ENCODE results near the gene RUVBL1.
"Not testable (repeated sequence)": the region's sequence is repeated elsewhere in the genome, so short reads cannot be mapped to it uniquely, and the experiment has no call there.

The RUVBL1 gene

DNA sequence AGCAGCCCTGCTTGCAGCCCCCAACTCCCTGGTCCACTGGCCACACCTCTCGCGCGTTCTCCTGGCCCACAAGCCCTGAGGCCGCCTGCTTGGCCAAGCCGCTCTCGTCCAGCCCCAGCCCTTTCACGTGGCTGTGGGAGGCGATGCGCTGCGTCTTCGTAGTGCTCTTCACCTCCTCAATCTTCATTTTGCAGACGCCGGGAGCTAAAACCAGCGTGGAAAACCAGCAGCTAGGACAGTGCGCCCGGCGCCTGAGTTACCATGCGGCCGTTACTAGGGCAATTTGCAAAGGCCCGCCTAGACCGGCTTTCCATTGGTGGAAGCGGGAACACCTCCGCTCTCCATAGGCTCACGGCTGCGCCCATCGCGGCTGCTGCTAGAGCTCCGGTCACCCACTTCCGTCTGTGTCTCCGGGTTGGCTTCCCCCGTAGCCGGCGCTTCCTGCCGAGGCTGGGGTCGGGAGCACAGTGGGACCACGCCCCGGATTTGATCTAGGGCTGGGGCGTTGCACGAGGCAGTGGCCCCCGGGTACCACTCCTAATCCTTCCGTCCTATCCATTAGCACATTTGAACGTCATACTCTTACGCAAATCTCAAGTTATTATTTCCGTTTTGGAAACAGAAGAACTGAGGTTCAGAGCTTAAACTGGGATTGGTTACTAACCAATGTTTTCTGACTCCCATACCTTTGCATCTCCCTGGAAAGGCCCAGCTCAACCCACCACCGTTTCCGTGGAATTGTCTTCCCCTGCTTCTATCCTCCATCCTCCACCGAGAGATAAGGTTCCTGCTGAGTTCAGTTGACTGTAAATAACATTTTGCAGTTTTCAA, at the start of gene RUVBL1:
Gene RUVBL1, minus strand, starts transcription at position 275 of the 831 bp plus-strand sequence. Its CDS starts 88 bp downstream, at position 187.
- peak; percentile 91 to 98 (median 94) for DNase-seq (ENCODE audit: low read depth in 3 of 3)

DNA sequence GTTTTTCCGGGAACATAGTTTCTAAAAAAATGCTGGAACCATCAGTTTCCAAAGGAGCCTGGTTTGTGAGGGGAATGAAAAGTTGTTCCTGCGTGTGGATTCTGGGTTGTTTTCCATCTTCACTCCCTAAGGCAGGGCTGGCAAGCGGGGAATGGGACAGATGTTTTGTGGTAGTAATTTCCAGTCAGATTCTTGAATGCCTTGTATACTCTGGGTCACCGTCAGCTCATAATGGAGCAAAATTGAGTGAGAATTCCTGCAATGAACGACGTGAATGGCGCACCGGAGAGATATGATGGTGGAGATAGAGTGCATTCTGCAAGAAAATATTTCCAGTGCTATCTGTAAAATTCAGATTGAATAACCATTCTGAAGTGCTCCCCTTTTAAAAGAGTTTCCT, 49.6 kb upstream of the RUVBL1 start:
- no peak for DNase-seq (ENCODE audit: low read depth in 3 of 3)

DNA sequence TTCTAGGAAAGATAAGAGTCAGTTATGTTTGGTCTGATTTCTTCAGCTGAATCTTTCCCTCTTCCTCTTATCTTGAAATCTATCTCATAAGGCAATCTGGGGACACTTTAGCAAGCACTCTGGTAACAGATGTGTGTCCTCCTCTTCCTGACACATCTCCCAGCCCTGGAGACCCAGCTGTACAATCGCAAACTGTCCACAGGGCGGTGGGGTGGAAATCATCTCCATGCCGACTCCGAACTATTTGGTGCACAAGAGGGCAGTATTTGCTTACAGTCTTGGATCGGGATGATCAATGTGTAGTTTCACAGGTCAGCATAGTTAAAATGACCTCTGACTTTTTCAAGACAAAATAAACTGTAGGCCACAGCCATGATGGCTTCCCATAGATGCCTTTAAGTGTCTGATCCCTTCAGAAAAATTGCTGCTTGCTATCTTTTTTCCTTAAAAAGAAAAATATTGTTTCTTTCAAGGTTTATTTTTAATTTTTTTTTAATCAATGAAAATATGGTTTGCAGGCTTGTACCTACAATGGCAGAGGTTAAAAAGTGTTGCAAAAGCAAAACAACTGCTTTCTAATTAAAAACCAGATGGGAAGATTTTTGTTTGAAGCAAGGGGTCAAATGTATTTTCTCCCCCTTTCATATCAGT, 47.4 kb upstream of the RUVBL1 start:
- no peak for DNase-seq (ENCODE audit: low read depth in 3 of 3)

DNA sequence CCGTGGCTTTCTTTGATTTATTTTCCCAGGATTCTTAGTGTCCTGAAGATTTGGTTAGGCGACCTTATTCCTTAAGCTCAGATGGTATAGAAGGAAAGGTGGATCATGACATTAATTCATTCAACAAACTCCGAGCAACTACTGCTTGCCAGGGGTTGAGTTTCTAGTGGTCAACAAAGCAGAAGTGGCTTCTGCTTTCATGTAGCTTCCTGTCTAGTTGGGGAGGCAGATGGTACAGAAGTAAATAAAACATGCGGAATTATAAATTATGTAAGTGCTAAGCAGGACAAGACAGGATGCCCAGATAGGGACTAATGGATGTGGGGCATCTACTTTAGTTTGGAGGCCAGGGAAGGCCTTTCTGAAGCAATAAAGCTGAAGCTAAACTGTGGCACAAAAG, 45.2 kb upstream of the RUVBL1 start:
- DNase-seq (ENCODE audit: low read depth in 3 of 3), result no peak

DNA sequence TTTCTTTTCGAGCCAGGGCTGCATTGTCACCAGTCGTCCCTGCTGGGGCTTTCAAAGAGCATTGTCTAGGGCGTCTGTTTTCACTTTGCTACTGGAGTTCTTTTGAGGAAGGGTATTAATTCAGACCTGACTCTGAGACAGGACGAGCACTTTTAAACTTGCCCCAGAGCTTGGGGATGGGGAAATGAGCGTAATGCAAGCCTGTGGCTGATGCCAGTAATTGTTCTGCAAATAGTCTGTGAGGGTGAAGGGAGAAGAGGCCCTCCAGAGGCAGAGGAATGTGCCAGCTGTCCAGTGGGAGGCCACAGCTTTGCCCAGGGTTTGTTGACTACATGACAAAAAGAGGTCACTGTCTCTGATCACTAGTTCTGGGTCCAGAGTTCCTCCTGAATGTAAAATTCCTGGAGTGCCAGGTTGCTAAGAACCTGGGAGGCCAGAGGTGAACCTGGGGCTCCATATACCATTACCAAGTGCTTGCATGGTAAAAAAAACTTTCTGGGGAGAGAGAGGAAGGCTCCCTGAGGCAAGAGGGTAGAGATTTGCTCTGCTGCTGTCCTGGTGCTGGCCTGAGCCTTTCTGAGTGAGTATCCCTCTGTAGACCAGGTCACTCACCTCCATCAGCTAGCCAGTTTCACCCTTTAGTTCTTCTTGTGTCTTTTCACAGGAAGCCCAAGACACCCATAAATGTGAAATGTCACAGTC, 44.5 kb upstream of the RUVBL1 start:
- DNase-seq (ENCODE audit: low read depth in 3 of 3), result no peak

DNA sequence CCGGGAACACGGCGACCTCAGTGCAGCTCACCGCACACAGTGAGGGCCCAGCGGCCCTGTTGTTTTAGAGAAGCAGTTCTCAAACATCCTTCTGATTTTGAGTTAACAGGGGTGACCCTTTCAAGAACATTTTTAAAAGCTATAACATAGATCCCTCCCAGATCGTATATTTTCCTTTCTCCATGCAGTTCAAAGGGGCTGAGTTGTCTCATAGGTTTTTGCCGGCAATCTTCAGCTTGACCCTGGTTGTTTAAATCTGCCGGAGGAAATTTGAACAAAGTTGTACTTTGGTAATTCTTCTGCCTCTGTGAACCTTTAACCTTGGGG, 44.0 kb upstream of the RUVBL1 start:
- DNase-seq (ENCODE audit: low read depth in 3 of 3), result no peak

DNA sequence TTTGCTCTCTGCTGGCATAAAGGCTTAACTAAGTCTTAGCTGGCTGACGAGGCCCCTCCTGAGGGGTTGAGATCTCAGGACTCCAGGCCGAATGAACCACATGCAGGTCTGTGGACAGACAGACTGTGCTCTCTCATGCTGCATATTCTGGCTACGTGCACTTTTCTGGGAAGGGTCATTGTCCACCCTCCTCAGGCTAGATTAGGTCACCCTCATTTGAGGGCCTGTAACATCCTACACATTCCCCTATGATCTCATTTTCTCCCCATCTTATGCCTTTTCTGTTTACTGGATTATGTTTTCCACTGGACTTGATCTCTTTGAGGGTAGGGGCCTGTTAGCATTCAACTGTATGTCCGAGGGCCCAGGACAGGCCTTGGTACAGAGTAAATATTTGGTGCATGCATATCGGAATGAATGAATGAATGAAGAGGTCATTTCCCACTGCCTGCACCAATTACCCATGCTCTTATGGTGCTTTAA, 43.4 kb upstream of the RUVBL1 start:
- no peak for DNase-seq (ENCODE audit: low read depth in 3 of 3)

DNA sequence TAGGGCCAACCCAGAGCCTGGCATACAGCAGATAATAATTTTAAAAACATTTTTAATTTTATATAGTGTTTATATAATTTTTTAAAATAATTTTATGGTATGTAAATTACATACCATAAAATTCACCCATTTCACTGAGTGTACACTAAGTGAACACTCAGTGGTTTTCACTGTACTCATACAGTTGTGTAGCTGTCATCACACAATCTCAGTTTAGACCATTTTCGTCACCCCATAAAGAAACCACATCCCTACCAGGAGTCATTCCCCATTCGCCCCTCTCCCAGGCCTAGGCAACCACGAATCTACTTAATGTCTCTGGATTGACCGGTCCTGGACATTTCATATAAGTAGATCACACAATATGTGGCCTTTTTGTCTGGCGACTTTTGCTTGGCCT, 39.8 kb upstream of the RUVBL1 start:
- no peak for DNase-seq (ENCODE audit: low read depth in 3 of 3)

DNA sequence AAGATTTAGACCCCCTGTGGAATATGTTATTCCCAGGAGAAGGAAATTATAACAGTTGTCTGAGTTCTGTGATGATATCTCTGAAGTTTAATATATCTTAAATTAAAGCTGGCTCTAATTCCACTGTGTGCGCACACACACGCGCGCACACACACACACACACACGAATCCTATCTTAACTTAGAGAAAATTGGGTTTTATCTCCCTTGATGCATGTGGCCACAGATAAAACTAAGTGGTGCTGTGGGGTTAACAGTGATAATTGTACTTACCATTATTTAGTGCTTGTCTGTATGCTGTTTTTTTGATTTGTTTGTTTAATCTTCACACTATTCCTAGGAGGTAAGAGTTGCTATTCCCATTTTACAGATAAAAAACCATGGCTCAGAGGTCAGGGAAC, 37.0 kb upstream of the RUVBL1 start:
- DNase-seq (ENCODE audit: low read depth in 3 of 3), result no peak

DNA sequence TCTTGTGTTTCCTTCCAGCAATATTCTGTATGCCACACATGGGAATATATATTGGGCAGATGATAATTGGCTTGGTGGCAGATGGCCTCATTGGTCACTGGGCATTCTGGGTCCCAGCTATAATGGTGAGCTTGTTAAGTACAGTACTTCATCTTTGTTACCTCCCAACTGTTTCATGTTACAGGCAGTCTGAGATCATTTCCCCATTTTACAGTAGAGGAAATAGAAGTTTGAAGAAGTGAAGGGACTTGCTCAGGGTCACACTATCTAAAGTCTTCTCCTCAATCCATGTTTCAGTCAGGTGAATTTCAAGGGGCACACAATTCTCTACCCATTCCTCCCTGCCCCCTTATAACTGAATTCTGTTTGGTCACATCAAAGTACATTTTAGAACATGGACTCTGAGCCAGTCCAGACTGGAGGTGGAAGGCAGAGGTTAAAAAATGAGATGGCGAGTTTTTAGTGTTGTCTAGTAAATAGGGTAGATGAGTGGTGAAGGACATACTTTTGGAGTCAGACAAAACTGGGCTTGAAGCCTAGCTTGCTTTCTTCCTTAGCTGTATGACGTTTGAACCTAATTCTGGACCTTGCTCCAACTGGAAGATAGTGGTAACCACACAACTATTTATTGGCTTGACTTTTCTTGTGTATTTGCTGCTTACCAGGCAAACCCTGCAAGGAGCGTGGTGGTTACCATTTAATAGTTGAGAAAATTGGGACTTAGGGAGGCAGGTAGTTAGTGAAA, 32.2 kb upstream of the RUVBL1 start:
- DNase-seq (ENCODE audit: low read depth in 3 of 3), result no peak

DNA sequence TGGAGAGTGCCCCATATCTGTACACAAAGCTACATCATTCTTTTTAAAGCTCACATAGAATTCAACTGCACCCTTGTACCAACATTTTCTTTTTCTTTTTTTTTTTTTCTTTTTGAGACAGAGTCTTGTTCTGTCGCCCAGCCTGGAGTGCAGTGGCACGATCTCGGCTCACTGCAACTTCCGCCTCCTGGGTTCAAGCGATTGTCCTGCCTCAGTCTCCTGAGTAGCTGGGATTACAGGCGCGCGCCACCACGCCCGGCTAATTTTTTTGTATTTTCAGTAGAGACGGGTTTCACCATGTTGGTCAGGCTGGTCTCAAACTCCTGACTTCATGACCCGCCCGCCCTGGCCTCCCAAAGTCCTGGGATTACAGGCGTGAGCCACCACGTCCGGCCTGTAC, 30.7 kb upstream of the RUVBL1 start:
- DNase-seq (ENCODE audit: low read depth in 3 of 3), result not testable (repeated sequence)

DNA sequence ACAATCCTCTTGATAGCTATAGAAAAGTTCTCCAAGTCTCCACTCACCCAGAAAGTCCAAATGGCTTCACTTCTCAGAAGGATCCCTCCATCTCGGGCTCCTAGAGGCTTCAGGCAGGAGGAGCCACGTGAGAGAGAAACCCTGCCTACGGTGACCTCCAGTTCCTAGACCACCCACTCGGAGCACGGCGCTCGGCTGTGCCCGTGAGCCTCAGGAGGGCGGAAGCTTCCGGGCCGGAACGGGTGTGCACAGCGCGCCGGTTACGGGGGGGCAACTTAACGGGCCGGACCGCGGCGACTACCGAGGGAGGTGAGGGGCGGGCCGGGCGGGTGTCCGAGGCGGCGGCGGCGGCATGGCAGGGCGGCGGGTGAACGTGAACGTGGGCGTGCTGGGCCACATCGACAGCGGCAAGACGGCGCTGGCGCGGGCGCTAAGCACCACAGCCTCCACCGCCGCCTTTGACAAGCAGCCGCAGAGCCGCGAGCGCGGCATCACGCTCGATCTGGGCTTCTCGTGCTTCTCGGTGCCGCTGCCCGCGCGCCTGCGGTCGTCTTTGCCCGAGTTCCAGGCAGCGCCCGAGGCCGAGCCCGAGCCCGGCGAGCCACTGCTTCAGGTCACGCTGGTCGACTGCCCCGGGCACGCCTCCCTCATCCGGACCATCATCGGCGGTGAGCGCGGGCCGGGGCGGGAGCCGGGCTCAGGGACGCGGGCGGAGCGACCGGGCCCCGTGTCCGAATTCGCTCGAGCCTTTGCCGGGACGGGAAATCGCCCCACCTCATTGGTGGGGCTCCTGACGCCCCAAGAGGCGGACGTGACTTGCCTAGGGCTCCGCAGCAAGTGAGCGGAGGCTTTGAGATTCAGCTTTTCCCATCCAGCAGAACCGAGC, 29.8 kb upstream of the RUVBL1 start, which contains the start of gene EEFSEC:
Gene EEFSEC, plus strand, starts transcription at position 326 of the 886 bp plus-strand sequence. Its CDS starts 27 bp downstream, at position 353.
- peak; percentile 78 to 83 (median 82) for DNase-seq (ENCODE audit: low read depth in 3 of 3)

DNA sequence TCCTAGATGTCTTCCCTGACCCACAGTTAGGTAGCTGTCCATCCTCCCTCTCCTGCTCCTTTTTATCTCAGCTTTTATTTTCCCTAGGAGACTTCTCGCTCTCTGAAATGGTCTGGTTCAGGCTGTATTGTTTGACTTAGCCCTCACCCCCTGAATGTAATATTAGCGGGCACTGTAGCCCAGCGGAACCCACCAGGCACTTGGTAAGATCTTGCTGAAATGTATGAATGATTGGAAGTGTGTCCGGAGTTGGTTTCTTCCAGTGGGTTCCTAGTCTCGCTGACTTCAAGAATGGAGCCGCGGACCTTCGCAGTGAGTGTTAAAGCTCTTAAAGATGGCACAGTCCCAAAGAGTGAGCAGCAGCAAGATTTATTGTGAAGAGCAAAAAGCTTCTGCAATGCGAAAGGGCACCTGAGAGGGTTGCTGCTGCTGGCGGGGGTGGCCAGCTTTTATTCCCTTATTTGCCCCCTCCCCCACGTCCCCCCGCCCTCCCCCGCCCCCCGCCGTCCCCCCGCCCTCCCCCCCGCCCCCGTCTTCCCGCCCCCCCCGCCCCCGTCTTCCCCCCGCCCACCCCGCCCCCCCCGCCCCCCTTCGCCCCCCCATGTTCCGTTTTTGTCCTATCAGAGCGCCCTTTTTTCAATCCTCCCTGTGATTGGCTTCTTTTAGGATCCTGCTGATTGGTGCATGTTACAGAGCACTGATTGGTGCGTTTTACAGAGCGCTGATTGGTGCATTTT, 29.0 kb upstream of the RUVBL1 start:
- DNase-seq (ENCODE audit: low read depth in 3 of 3), result no peak

DNA sequence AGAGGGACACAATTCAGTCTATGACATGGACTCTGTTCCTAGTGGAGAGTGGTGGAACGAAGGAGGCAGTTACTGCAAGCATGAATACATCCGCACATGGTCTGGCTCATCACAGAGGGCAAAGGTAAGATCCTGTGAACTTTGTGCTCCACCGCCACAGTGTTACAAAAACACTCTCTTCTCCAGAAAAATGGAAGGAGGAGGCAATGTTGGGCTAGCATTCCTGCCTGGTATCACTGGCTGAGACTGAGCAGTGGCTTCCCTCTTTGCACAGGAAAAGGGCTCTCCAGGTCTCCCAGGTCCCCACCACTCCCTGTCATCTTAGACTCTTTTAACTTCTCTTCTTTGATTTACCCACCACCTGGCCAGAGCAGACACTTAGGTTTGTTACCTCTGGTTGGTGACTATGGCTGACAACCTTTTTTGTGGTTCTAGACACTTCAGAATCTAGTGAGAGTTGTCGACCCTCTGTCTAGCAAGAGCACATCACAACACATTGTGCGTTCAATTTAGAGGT, 28.2 kb upstream of the RUVBL1 start:
- DNase-seq (ENCODE audit: low read depth in 3 of 3), result no peak

DNA sequence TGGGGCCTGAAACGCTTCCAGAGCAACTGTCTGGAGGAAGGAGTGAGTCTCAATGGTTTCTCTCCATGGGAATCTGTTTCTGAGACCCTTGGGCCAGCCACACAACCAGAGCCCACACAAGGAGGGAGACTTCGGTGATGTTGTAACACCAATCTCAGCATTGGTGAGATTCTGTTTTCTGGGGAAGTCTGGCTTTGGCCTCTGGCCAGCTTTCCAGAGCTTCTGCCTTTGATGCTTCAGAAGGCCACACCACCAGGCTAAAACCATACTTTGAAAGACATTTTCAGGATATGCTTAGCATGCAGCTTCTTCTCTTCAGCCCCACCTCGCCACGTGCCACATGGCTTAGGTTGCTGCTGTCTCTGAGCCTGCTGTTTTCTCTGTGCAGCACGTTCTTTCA, 26.0 kb upstream of the RUVBL1 start:
- DNase-seq (ENCODE audit: low read depth in 3 of 3), result no peak

DNA sequence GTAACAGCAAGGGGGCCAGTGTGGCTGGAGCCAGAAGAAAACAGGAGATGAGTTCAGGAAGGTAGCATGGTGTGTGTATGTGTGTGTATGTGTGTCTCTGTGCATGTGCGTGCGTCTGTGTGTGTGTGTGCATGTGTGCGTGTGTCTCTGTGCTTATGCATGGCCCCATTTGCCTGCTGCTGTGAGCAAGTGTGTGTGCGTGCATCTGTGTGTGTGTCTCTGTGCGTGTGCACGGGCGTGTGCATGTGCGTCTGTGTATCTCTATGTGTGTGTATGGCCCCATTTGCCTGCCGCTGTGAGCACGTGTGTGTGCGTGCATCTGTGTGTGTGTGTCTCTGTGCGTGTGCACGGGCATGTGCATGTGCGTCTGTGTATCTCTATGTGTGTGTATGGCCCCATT, 22.6 kb upstream of the RUVBL1 start:
- no peak for DNase-seq (ENCODE audit: low read depth in 3 of 3)

DNA sequence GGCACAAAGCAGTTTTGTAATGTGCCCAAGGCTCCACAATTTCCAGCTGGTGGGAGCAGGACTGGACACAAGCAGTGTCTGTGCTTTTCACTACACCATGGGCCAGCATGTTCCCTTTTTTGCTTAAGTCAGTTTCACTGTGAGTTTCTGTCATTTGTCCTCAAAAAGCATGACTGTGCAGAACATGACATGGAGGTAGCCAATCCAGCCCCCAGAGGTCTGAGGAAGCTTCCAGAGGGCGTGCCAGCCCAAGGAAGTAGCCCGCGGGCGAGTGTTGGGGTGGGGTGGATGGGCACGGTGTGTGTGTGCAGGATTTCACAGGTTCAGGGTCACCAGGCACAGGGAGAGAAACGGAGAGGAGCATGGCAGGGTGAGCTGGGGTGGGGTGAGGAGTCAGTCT, 21.7 kb upstream of the RUVBL1 start:
- no peak for DNase-seq (ENCODE audit: low read depth in 3 of 3)

DNA sequence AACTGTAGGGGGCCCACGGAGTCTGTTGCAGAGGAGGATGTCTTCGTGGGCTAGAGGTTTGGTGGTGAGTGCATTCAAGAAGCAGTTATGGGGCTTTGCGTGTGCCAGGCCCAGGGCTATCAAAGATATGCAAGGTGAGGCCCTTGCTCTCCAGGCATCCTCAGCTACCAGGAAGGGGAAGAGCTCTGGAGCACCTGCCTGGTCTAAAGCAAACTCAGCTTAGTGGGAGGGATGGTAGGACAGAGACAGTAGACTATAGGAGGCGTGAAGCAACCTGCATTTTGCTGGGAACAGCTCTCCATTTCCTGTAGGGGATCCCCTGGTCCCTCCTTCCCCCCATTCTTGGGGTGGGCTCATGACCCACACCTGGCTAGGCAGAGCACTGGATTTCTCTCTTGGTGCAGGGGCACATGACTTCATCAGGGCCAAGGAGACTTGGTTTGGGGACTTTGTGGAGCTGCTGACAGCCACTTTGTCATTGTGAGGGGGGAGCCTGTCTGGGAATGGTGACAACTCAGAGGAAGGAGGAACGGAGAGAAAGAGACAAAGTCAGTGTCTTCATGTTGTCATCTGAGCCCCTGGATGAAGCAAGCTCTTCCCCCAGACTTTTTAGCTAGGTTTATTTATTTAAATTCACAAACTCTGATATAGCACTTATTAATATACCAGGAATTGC, 21.0 kb upstream of the RUVBL1 start:
- DNase-seq (ENCODE audit: low read depth in 3 of 3), result no peak

DNA sequence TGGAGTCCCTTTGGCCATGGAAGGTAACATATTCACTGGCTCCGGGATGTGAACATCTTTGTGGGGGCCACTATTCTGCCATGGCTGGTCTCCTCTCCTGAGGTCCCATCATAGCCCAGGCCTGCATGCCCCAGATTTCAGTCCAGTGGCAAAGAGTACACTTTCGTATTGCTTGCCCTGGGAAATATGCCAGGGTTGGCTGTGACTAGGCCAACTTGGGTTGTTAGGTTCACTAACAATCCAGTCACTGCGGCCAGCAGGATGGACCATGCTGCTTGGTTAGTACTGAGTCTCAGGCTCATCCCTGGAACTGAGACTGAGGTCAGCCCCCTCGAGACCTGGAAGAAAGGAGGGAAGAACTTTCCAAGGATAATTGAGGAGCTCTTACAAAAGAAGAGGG, 19.9 kb upstream of the RUVBL1 start:
- DNase-seq (ENCODE audit: low read depth in 3 of 3), result no peak

Measured in stimulated activated CD4-positive, alpha-beta T cell treated with anti-CD3 and anti-CD28 coated beads, TNF-alpha, amount 100 ng/mL, for 48 hours (primary cell).